ENCODE results near the gene USP10. TPM values are rescaled to one million over a fixed set of nuclear protein-coding genes. Genes with fewer than 3 reads are reported as not detected.

USP10 gene
- total RNA-seq, 4 donors from 2014 or later: 44.6 to 89.6 (median 55.9) TPM

DNA sequence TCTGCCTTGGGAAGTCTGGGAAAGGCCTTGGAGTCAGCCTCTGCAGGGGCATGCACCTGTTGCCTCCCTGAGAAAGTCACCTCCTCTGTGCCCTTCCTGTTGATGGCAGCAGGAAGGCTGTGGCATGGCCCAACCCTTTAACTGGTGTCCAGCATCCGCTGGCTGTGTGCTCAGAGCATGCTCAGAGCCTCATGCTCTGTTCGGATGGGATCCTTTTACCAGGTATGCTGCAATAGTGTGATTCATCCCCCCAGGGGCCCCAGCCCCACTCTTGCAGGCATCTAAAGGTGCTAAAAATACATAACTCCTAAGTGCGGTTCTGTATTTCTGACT, 26.6 kb upstream of the USP10 start:
- no peak for ATAC-seq (ENCODE audit: low FRiP score)
- TF ChIP-seq, protein P1, sequence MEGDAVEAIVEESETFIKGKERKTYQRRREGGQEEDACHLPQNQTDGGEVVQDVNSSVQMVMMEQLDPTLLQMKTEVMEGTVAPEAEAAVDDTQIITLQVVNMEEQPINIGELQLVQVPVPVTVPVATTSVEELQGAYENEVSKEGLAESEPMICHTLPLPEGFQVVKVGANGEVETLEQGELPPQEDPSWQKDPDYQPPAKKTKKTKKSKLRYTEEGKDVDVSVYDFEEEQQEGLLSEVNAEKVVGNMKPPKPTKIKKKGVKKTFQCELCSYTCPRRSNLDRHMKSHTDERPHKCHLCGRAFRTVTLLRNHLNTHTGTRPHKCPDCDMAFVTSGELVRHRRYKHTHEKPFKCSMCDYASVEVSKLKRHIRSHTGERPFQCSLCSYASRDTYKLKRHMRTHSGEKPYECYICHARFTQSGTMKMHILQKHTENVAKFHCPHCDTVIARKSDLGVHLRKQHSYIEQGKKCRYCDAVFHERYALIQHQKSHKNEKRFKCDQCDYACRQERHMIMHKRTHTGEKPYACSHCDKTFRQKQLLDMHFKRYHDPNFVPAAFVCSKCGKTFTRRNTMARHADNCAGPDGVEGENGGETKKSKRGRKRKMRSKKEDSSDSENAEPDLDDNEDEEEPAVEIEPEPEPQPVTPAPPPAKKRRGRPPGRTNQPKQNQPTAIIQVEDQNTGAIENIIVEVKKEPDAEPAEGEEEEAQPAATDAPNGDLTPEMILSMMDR (IDR thresholded peaks at IDR 0.05): no peak

DNA sequence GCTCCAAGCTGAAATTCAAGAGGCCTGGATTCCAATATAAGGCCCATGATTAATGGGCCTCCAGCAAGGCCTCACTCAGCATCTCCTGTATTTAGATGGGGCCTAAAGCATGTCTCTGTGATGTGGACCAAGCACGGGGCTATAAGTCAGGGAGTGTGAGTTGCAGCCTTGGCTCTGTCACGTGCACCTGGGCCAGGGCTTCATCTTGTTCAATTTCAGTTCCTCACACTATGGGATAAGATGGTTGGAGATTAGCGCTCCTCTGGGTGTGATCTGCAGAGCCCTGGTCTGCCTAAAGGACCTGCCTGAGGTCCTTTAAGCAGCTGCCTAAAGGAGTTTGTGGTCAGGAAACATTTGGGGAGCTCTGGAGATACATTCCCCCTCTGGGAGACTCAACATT, 26.2 kb upstream of the USP10 start:
- DNase-seq (ENCODE audit: low spot score): no peak
- ATAC-seq (ENCODE audit: low FRiP score): no peak
- TF ChIP-seq, protein P1 (IDR thresholded peaks at IDR 0.05): no peak

More for the DNA sequence above, 26.6 kb upstream of the USP10 start:
- no peak for DNase-seq (ENCODE audit: low spot score)

DNA sequence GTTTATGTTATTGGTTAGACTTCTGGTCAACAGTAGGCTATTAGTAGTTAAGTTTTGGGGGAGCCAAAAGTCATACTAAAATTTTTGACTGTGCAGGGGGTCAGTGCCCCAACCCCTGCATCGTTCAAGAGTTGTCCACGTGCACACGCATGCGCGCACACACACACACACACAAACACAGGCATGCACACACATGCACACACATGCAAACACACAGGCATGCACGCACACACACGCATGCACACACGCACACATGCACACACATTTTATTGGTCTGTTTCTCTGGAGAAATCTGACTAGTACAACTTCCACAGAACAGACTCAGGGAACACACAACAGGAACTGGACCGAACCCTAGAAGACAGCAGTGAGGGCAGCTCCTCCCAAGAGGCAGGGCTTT, 24.4 kb upstream of the USP10 start:
- ATAC-seq (ENCODE audit: low FRiP score): no peak
- DNase-seq (ENCODE audit: low spot score): no peak
- TF ChIP-seq, protein P1 (IDR thresholded peaks at IDR 0.05): no peak

DNA sequence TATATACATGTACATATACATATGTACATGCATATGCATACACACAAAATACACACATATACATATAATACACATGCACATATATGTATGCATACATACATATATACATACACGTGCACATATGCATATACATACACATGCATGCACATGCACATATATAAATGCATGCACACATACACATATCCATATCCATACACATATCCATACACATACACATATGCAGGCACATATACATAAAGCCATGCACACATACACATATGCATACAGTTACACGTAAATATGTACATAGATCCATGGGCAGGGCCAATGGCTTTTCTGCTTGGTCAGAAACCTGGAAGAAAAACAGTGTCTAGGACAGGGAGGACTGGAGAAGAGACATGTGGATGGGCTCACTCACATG, 23.9 kb upstream of the USP10 start:
- ATAC-seq (ENCODE audit: low FRiP score): no peak
- TF ChIP-seq, protein P1 (IDR thresholded peaks at IDR 0.05): no peak
- no peak for DNase-seq (ENCODE audit: low spot score)

DNA sequence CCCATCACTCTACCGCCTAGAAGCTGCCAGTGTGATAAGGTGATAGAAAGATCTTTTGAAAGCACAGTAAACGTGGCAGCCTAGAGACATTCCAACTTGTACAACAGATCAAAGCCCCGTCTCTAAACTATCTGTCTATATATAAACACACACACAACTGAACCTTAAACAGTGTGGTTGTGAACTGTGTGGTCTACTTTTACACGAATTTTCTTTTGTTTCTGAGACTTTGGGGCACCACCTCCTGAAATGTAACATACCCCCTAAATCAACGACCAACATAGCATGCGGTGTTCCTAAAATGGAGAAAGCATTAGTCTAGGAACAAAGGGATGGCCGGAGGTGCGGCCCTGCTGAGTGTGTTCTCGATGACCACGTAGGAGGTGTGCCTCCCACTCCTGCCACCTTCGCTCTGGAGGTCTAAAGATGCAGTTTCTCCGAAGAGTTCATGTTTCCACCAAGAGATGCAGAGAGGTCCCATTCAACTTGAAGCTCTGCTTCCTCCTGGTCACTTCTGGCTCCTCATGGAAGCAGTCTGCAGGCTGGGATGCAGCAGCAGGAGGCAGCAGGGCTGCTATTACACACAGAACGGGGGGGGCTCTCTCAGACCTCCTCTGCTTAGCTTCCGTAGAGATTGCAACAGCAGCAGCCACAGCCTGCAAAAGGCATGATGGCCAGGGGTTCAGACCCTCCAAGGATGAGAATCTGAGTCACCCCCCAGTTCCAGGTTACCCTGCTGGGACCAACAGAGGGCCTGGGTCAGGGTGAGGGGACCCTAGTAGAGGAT, 22.6 kb upstream of the USP10 start:
- ATAC-seq (ENCODE audit: low FRiP score): no peak
- TF ChIP-seq, protein P1 (IDR thresholded peaks at IDR 0.05): no peak
- DNase-seq (ENCODE audit: low spot score): no peak

DNA sequence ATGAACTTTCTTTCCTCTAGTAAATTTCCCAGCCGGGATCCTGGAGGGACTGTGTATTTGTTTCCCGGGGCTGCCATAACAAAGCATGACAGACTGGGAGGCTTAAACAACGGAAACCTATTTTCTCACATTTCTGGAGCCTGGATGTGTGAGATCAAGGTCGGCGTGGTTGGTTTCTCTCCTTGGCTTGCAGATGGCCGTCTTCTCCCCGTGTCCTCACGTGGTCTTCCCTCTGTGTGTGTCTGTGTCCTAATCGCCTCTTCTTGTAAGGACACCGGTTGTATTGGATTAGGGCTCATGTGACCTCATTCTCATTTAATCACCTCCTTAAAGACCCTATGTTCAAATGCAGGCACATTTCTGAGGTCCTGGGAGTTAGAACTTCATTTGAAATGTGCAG, 22.0 kb upstream of the USP10 start:
- TF ChIP-seq, protein P1 (IDR thresholded peaks at IDR 0.05): no peak
- DNase-seq (ENCODE audit: low spot score) (no peak), ATAC-seq (ENCODE audit: low FRiP score) (no peak)

DNA sequence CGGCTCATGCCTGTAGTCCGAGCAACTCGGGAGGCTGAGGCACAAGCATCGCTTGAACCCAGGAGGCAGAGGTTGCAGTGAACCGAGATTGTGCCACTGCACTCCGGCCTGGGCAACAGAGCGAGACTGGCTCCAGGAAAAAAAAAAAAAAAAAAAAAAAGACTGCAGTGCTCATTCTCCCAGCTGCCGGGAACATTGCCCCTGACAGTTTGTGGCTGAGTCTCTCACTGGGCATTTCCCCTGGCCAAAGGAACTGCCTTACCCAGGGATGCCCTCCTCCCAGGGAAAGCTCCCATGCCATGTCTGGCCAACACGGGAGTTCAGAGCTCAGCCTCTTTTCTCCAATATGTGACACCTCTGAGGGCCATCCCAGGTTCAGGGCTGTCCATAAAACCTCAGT, 21.3 kb upstream of the USP10 start:
- TF ChIP-seq, protein P1 (IDR thresholded peaks at IDR 0.05): no peak
- DNase-seq (ENCODE audit: low spot score) (no peak), ATAC-seq (ENCODE audit: low FRiP score) (no peak)

All from omental fat pad (tissue), 4 donors.